Esophagus muscularis mucosa (tissue), 4 donors: Measurements from ENCODE around the gene NPTX1. TPM values are rescaled to one million over a fixed set of nuclear protein-coding genes. Genes with fewer than 3 reads are reported as not detected.
A peak's percentile ranks its signal among the peaks of the same experiment; 100 is the strongest.

Source experiments
- DNase-seq: peaks from one replicate; pipeline ENCODE4 v3.0.0-alpha.2; 2017; ENCODE audit errors: extremely low spot score
- H3K27ac ChIP-seq, 4 donors: fragments of 200-600 bp; sonication (generic); replicated peaks in 1 of 4; 1 replicate in 3 of 4; 2 replicates in 1 of 4; pipeline ENCODE4 v1.5.1; 2016 to 2019; ENCODE audit warnings: mild to moderate bottlenecking in 1 of 4
- H3K27me3 ChIP-seq, 4 donors: fragments of 200-600 bp; sonication (generic); one replicate each; pipeline versions ENCODE4 v1.5.1 to v1.6.0; 2016 to 2019
- H3K36me3 ChIP-seq, 4 donors: fragments of 200-600 bp; sonication (generic); one replicate each; pipeline ENCODE4 v1.5.1; 2016 to 2019
- H3K4me1 ChIP-seq, 4 donors: fragments of 200-600 bp; sonication (generic); one replicate each; pipeline ENCODE4 v1.5.1; 2016 to 2019
- H3K4me3 ChIP-seq, 4 donors: fragments of 200-600 bp; sonication (generic); 1 replicate in 2 of 4; 2 replicates in 2 of 4; pipeline ENCODE4 v1.5.1; 2016 to 2019; ENCODE audit warnings: mild to moderate bottlenecking in 4 of 4, moderate library complexity in 1 of 4
- H3K9me3 ChIP-seq, 4 donors: fragments of 200-600 bp; sonication (generic); 1 replicate in 3 of 4; 2 replicates in 1 of 4; pipeline ENCODE4 v1.5.1; 2016 to 2019
- CTCF ChIP-seq, 3 experiments: fragments of 200-600 bp in 2 of 3; fragments of 450-650 bp in 1 of 3; sonication (generic) in 2 of 3; IDR thresholded peaks; one replicate each; pipeline ENCODE4 v1.5.1; 2017 to 2019; ENCODE audit warnings: antibody characterized with exemption in 3 of 3, mild to moderate bottlenecking in 2 of 3, moderate library complexity in 1 of 3
- EP300 ChIP-seq: sonication (generic); formaldehyde crosslinking; IDR thresholded peaks from one replicate; pipeline ENCODE4 v1.6.1; 2017; ENCODE audit warnings: antibody characterized with exemption
- POLR2A ChIP-seq: fragments of 450-650 bp; IDR thresholded peaks from one replicate; pipeline ENCODE4 v1.6.1; 2017; ENCODE audit warnings: antibody characterized with exemption, moderate library complexity, mild to moderate bottlenecking, low read depth
- POLR2AphosphoS5 ChIP-seq, 2 donors: sonication (generic); formaldehyde crosslinking; IDR thresholded peaks; one replicate each; pipeline ENCODE4 v1.6.1; 2017; ENCODE audit warnings: antibody characterized with exemption in 2 of 2
- WGBS: methylation state at CpG from one replicate; pipeline ENCODE4 v1.1.5; 2018; 5-methylcytosine and 5-hydroxymethylcytosine counted together
- intact Hi-C: fragments of 100-400 bp; cut with DNase I; formaldehyde crosslinking; loops from one replicate; pipeline ENCODE4 v1.15.1; 2023
- total RNA-seq, 4 donors: library from RNA; depleted of rRNA; stranded (reverse); fragments of >200 nt; gene quantifications; one replicate each; pipeline versions ENCODE4 v1.1.0 to v1.2.1, GENCODE V29; 2016

NPTX1 gene
- total RNA-seq, 4 donors from 2014 or later, result 0.42 to 5.5 (median 4.1) TPM

GRCh38 chr17:80449194-80449929, 27.0 kb downstream of the NPTX1 start:
- Histone ChIP-seq H3K36me3 (no peaks in the 10 kb centered on the region), H3K9me3 (no peaks in the 10 kb centered on the region), H3K27me3 (no peaks in the 10 kb centered on the region), H3K27ac (peak overlapping the region in 3 of 4 donors; percentile 66 to 82 (median 69)), H3K4me1 (peaks cover 13 to 41% (median 27%) of the 10 kb centered on the region in 4 donors), H3K4me3 (no peak overlapping the region)
- DNase-seq, result no peak
- TF ChIP-seq POLR2A, result no peak
- no peak for TF ChIP-seq EP300
- no peak for TF ChIP-seq POLR2AphosphoS5 (IDR thresholded peaks at IDR 0.05)
- no peak for TF ChIP-seq CTCF (IDR thresholded peaks at IDR 0.05)
- 82% methylated on average over 12 of the region's 27 CpGs for WGBS
- intact Hi-C loops, result no loop called here

GRCh38 chr17:80447790-80448189, 28.6 kb downstream of the NPTX1 start:
- intact Hi-C loops, result no loop called here
- WGBS, result 70% methylated on average over 1 of the region's 4 CpGs
- no peak overlapping the region for H3K4me3 ChIP-seq
- no peaks in the 10 kb centered on the region for H3K27me3 ChIP-seq
- no peaks in the 10 kb centered on the region for H3K36me3 ChIP-seq
- H3K9me3 ChIP-seq, result no peaks in the 10 kb centered on the region
- peaks cover 5 to 27% (median 20%) of the 10 kb centered on the region in 4 donors for H3K4me1 ChIP-seq
- TF ChIP-seq EP300 (no peak), CTCF (IDR thresholded peaks at IDR 0.05) (no peak), POLR2AphosphoS5 (IDR thresholded peaks at IDR 0.05) (no peak)
- no peak overlapping the region for H3K27ac ChIP-seq
- no peak for DNase-seq

- Histone ChIP-seq H3K4me1 (peaks cover 5 to 27% (median 20%) of the 10 kb centered on the region in 4 donors), H3K4me3 (no peak overlapping the region), H3K27me3 (no peaks in the 10 kb centered on the region), H3K9me3 (no peaks in the 10 kb centered on the region), H3K27ac (no peak overlapping the region), H3K36me3 (no peaks in the 10 kb centered on the region)
- 82% methylated on average over 9 of the region's 12 CpGs for WGBS
- TF ChIP-seq POLR2A, result no peak
- DNase-seq, result no peak
- intact Hi-C loops, result no loop called here
Observed at GRCh38 chr17:80446645-80447405, 29.6 kb downstream of the NPTX1 start.

GRCh38 chr17:80445726-80446110, 30.7 kb downstream of the NPTX1 start:
- Histone ChIP-seq H3K4me3 (no peak overlapping the region), H3K27ac (no peak overlapping the region), H3K27me3 (no peaks in the 10 kb centered on the region), H3K4me1 (peaks cover 5 to 21% (median 14%) of the 10 kb centered on the region in 4 donors), H3K36me3 (peaks cover 0 to 4% (median 0%) of the 10 kb centered on the region in 4 donors), H3K9me3 (no peaks in the 10 kb centered on the region)
- no peak for TF ChIP-seq CTCF (IDR thresholded peaks at IDR 0.05)
- no peak for TF ChIP-seq POLR2A
- no peak for TF ChIP-seq POLR2AphosphoS5 (IDR thresholded peaks at IDR 0.05)
- TF ChIP-seq EP300, result no peak
- DNase-seq, result no peak
- intact Hi-C loops, result no loop called here
- 85% methylated on average over 4 of the region's 10 CpGs for whole genome bisulfite sequencing

GRCh38 chr17:80445007-80445725, 31.2 kb downstream of the NPTX1 start:
- no peaks in the 10 kb centered on the region for H3K9me3 ChIP-seq
- no peak overlapping the region for H3K27ac ChIP-seq
- no peak for TF ChIP-seq POLR2A
- no peak for TF ChIP-seq EP300
- TF ChIP-seq POLR2AphosphoS5 (IDR thresholded peaks at IDR 0.05), result no peak
- no peak for TF ChIP-seq CTCF (IDR thresholded peaks at IDR 0.05)
- peaks cover 4 to 15% (median 8%) of the 10 kb centered on the region in 4 donors for H3K4me1 ChIP-seq
- WGBS, result 48% methylated on average over 4 of the region's 26 CpGs
- no peaks in the 10 kb centered on the region for H3K27me3 ChIP-seq
- DNase-seq, result no peak
- intact Hi-C loops, result no loop called here
- peaks cover 0 to 4% (median 0%) of the 10 kb centered on the region in 4 donors for H3K36me3 ChIP-seq
- no peak overlapping the region for H3K4me3 ChIP-seq
